ENCODE data around the gene TOR4A. TPM values are rescaled to one million over a fixed set of nuclear protein-coding genes. Genes with fewer than 3 reads are reported as not detected.

The TOR4A gene
- total RNA-seq, 1 experiment from 2014 or later, result 28.9 TPM

DNA sequence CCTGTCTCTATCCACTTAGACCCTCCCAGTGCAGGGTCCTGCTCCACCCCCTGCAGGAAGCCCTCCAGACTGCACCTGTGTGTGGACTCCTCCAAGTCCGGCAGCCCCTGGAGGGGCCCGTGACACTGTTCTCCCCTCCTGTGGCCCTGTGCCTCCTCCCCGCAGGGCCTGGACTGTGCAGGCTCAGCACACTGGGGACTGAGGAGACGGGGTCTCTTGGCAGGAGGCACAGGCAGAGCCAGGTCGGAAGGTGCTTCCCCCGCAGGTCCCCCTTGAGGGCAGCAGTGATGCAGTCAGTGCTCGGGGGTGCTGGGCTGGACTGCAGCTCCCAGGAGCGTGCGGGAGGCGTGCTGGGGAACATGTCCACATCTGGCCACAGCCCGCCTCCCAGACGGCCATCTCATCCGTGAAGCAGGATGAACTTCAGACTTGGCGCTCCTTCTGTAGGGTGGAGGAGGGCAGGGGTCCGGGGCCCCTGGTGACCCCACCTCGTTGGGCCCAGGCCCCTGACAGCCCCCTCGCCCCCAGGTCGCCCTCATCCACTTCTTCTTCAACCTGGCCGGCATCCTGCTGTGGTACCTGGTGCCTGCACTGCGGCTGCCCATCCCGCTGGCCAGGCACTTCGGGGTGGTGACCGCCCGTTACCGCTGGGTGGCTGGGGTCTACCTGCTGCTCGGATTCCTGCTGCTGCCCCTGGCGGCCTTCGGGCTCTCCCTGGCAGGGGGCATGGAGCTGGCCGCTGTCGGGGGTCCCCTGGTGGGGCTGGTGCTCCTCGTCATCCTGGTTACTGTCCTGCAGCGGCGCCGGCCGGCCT lies 41.9 kb upstream of the TOR4A start:
- POLR2A ChIA-PET (ENCODE audit: unreplicated experiment), result no interaction called here
- Histone ChIP-seq H2AFZ (ENCODE audit: low read length) (no peak overlapping the region), H4K20me1 (ENCODE audit: low read length) (no peaks in the 10 kb centered on the region), H3K27ac (ENCODE audit: low read length) (no peak overlapping the region), H3K4me3 (ENCODE audit: low read length) (no peak overlapping the region), H3K36me3 (ENCODE audit: low read depth, low read length) (no peaks in the 10 kb centered on the region), H3K4me2 (ENCODE audit: low read length) (no peak overlapping the region), H3F3A (ENCODE audit: low read length, unreplicated experiment) (no peaks in the 10 kb centered on the region), H3K9me3 (ENCODE audit: low read length) (no peaks in the 10 kb centered on the region), H3K9ac (ENCODE audit: low read length) (no peak overlapping the region), H3K4me1 (ENCODE audit: insufficient read depth, low read length) (peaks cover 22% of the 10 kb centered on the region), H3K9me2 (replicated peaks; ENCODE audit: low read length) (no peaks in the 10 kb centered on the region), H3K79me2 (ENCODE audit: low read length) (peaks cover 25% of the 10 kb centered on the region), H3K27me3 (ENCODE audit: low read length) (no peaks in the 10 kb centered on the region)
- CTCF ChIA-PET, result interaction anchor here (1.0 kb wide), 2 partner anchors 8 to 18 kb away, joined by 3 to 7 read pairs; partner anchors contain the start of gene RNF224
- intact Hi-C loops (cut with micrococcal nuclease), result no loop called here
- ATAC-seq, result no peak
- TF ChIP-seq, protein P1, sequence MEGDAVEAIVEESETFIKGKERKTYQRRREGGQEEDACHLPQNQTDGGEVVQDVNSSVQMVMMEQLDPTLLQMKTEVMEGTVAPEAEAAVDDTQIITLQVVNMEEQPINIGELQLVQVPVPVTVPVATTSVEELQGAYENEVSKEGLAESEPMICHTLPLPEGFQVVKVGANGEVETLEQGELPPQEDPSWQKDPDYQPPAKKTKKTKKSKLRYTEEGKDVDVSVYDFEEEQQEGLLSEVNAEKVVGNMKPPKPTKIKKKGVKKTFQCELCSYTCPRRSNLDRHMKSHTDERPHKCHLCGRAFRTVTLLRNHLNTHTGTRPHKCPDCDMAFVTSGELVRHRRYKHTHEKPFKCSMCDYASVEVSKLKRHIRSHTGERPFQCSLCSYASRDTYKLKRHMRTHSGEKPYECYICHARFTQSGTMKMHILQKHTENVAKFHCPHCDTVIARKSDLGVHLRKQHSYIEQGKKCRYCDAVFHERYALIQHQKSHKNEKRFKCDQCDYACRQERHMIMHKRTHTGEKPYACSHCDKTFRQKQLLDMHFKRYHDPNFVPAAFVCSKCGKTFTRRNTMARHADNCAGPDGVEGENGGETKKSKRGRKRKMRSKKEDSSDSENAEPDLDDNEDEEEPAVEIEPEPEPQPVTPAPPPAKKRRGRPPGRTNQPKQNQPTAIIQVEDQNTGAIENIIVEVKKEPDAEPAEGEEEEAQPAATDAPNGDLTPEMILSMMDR (conservative IDR thresholded peaks at IDR 0.05; ENCODE audit: low read depth, low read length), result no peak
- no peak for TF ChIP-seq EZH2 (IDR thresholded peaks at IDR 0.05; ENCODE audit: low read length, unreplicated experiment)
- no peak for TF ChIP-seq EZH2phosphoT487 (IDR thresholded peaks at IDR 0.05; ENCODE audit: borderline replicate concordance, low read length)
- BruUV-seq (replicated peaks), result no TSS peak
- no peak for DNase-seq

DNA sequence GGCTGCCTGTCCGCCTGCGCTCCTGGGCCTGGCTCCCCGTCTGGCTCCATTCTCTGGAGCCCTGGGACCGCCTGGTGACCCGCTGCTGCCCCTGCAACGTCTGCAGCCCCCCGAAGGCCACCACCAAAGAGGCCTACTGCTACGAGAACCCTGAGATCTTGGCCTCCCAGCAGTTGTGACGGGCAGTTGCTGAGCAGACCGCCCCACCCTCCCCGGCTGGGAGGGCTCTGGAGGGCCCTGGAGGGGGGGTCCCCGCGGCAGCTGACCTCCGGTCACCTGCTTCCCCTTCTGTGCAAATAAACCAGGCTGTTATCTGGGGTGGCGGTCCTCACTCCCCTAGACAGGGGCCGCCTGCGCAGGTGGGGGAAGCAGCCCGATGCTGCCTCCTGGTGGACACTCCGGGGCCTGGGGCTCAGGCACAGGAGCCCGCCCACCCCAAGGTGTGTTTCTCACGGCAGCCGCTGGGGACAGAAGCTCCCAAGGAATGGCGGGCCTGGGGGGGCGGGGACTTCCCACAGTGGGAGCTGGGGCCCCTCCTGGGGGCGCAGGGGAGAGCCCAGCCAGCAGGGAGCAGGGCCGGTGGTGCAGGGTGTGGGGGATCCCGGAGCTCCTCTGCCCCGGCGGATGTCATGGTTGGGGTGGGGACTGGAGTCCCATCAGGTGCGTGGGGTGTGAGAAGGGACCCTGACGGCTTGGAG lies 41.1 kb upstream of the TOR4A start:
- Histone ChIP-seq H3K27ac (ENCODE audit: low read length) (no peak overlapping the region), H3K36me3 (ENCODE audit: low read depth, low read length) (no peaks in the 10 kb centered on the region), H3F3A (ENCODE audit: low read length, unreplicated experiment) (no peaks in the 10 kb centered on the region), H3K9me3 (ENCODE audit: low read length) (no peaks in the 10 kb centered on the region), H3K79me2 (ENCODE audit: low read length) (peaks cover 25% of the 10 kb centered on the region), H4K20me1 (ENCODE audit: low read length) (no peaks in the 10 kb centered on the region), H3K4me2 (ENCODE audit: low read length) (no peak overlapping the region), H3K4me1 (ENCODE audit: insufficient read depth, low read length) (peaks cover 22% of the 10 kb centered on the region), H3K4me3 (ENCODE audit: low read length) (no peak overlapping the region), H3K27me3 (ENCODE audit: low read length) (no peaks in the 10 kb centered on the region), H3K9me2 (replicated peaks; ENCODE audit: low read length) (no peaks in the 10 kb centered on the region), H3K9ac (ENCODE audit: low read length) (no peak overlapping the region), H2AFZ (ENCODE audit: low read length) (no peak overlapping the region)
- ATAC-seq (peak; percentile 20), DNase-seq (peak; percentile 74)
- CTCF ChIA-PET, result interaction anchor here (0.5 to 1.0 kb wide), 5 partner anchors 9 to 166 kb away, joined by 3 to 8 read pairs (median 4); partner anchors contain the start of gene RNF224
- POLR2A ChIA-PET (ENCODE audit: unreplicated experiment), result no interaction called here
- no TSS peak for BruUV-seq (replicated peaks)
- intact Hi-C loops (cut with micrococcal nuclease), result no loop called here
- TF ChIP-seq, protein P1 (conservative IDR thresholded peaks at IDR 0.05; ENCODE audit: low read depth, low read length), result peak; percentile 92
- no peak for TF ChIP-seq EZH2 (IDR thresholded peaks at IDR 0.05; ENCODE audit: low read length, unreplicated experiment)
